HG03060 (cell line): ENCODE data around the gene ADAMTS2.

Experiments used
- ATAC-seq: cut with Tn5 transposase; IDR thresholded peaks from one replicate; pipeline ENCODE4 v1.9.1; 2021; ENCODE audit warnings: low read depth, moderate number of reproducible peaks; ENCODE audit not compliant: unreplicated experiment

The ADAMTS2 gene

GRCh38 chr5:179207920-179208705, 137.1 kb downstream of the ADAMTS2 start:
- ATAC-seq = no peak

- no peak for ATAC-seq
Measured at GRCh38 chr5:179207470-179207869, 137.8 kb downstream of the ADAMTS2 start.

GRCh38 chr5:179206366-179206765, 138.9 kb downstream of the ADAMTS2 start:
- no peak for ATAC-seq

- ATAC-seq = no peak
Measured at GRCh38 chr5:179205277-179205676, 140.0 kb downstream of the ADAMTS2 start.

GRCh38 chr5:179204572-179204971, 140.7 kb downstream of the ADAMTS2 start:
- ATAC-seq = no peak

GRCh38 chr5:179203248-179203647, 142.0 kb downstream of the ADAMTS2 start:
- no peak for ATAC-seq

GRCh38 chr5:179201986-179202385, 143.3 kb downstream of the ADAMTS2 start:
- no peak for ATAC-seq

GRCh38 chr5:179199246-179199645, 146.0 kb downstream of the ADAMTS2 start:
- ATAC-seq = no peak

GRCh38 chr5:179198825-179199224, 146.4 kb downstream of the ADAMTS2 start:
- no peak for ATAC-seq

- no peak for ATAC-seq
Measured at GRCh38 chr5:179196405-179197079, 148.7 kb downstream of the ADAMTS2 start.

- ATAC-seq = no peak
Measured at GRCh38 chr5:179195561-179196404, 149.5 kb downstream of the ADAMTS2 start.

GRCh38 chr5:179194941-179195381, 150.3 kb downstream of the ADAMTS2 start:
- no peak for ATAC-seq

GRCh38 chr5:179194201-179194910, 150.9 kb downstream of the ADAMTS2 start:
- ATAC-seq = no peak

- no peak for ATAC-seq
Measured at GRCh38 chr5:179193746-179194145, 151.5 kb downstream of the ADAMTS2 start.

- ATAC-seq = no peak
Measured at GRCh38 chr5:179192891-179193470, 152.3 kb downstream of the ADAMTS2 start.

- ATAC-seq = no peak
Measured at GRCh38 chr5:179192185-179192890, 152.9 kb downstream of the ADAMTS2 start.

GRCh38 chr5:179191506-179192184, 153.6 kb downstream of the ADAMTS2 start:
- no peak for ATAC-seq

- ATAC-seq = no peak
Measured at GRCh38 chr5:179190851-179191505, 154.3 kb downstream of the ADAMTS2 start.
